Loucy (cell line): Measurements from ENCODE around the gene MYMX.
A peak's percentile ranks its signal among the peaks of the same experiment; 100 is the strongest.

ENCODE experiments used
- H2AFZ ChIP-seq: fragments of 200-600 bp; sonication (generic); 2 replicates; pipeline ENCODE4 v1.6.0; 2016; ENCODE audit warnings: antibody characterized with exemption, mild to moderate bottlenecking, low read length, moderate library complexity
- H3F3A ChIP-seq: fragments of 200-600 bp; 2 replicates; pipeline ENCODE4 v1.6.0; 2016; ENCODE audit warnings: antibody characterized with exemption, low read depth, mild to moderate bottlenecking
- H3K27me3 ChIP-seq: fragments of 200-600 bp; sonication (generic); 2 replicates; pipeline ENCODE4 v1.6.1; 2014; ENCODE audit warnings: low read length, mild to moderate bottlenecking; ENCODE audit not compliant: insufficient read depth, poor library complexity, severe bottlenecking
- H3K36me3 ChIP-seq: fragments of 200-600 bp; sonication (generic); 2 replicates; pipeline ENCODE4 v1.6.1; 2016; ENCODE audit warnings: low read length; ENCODE audit not compliant: insufficient read depth
- H3K4me1 ChIP-seq: fragments of 200-600 bp; sonication (generic); 2 replicates; pipeline ENCODE4 v1.5.1; 2014; ENCODE audit warnings: low read length, mild to moderate bottlenecking; ENCODE audit not compliant: insufficient read depth, poor library complexity, severe bottlenecking
- H3K4me2 ChIP-seq: fragments of 200-600 bp; sonication (generic); 2 replicates; pipeline ENCODE4 v1.6.0; 2014; ENCODE audit warnings: antibody characterized with exemption, low read length, low read depth, mild to moderate bottlenecking; ENCODE audit not compliant: poor library complexity, severe bottlenecking
- H3K4me3 ChIP-seq: fragments of 200-600 bp; sonication (generic); 2 replicates; pipeline ENCODE4 v1.5.1; 2014; ENCODE audit warnings: low read length, mild to moderate bottlenecking, mixed read lengths; ENCODE audit not compliant: poor library complexity, severe bottlenecking
- H3K79me2 ChIP-seq: fragments of 200-600 bp; sonication (generic); 2 replicates; pipeline ENCODE4 v1.6.1; 2014; ENCODE audit warnings: low read length; ENCODE audit not compliant: insufficient read depth
- H3K9ac ChIP-seq: fragments of 200-600 bp; sonication (generic); 2 replicates; pipeline ENCODE4 v1.6.0; 2014; ENCODE audit warnings: mild to moderate bottlenecking, low read depth, low read length, moderate library complexity; ENCODE audit not compliant: poor library complexity, severe bottlenecking
- H3K9me2 ChIP-seq: fragments of 200-600 bp; sonication (generic); replicated peaks from 2 replicates; pipeline ENCODE4 v1.6.1; 2016; ENCODE audit warnings: low read depth, low read length, mixed read lengths
- H3K9me3 ChIP-seq: fragments of 200-600 bp; sonication (generic); 2 replicates; pipeline ENCODE4 v1.6.1; 2014; ENCODE audit warnings: mild to moderate bottlenecking, antibody characterized with exemption, low read length, low read depth; ENCODE audit not compliant: insufficient read depth
- H4K20me1 ChIP-seq: fragments of 200-600 bp; sonication (generic); 2 replicates; pipeline ENCODE4 v1.6.0; 2014; ENCODE audit warnings: antibody characterized with exemption, low read length, mild to moderate bottlenecking; ENCODE audit not compliant: insufficient read depth, poor library complexity, severe bottlenecking
- CTCF ChIP-seq: fragments of 200-600 bp; sonication (generic); conservative IDR thresholded peaks from 2 replicates; pipeline ENCODE4 v1.5.1; 2014; ENCODE audit warnings: mild to moderate bottlenecking, antibody characterized with exemption, low read length
- EZH2phosphoT487 ChIP-seq: fragments of 200-600 bp; IDR thresholded peaks from 2 replicates; pipeline ENCODE4 v1.6.1; 2018; ENCODE audit warnings: antibody characterized with exemption, mild to moderate bottlenecking, moderate library complexity, borderline replicate concordance

Gene MYMX

GRCh38 chr6:44245391-44245911, 28.7 kb downstream of the MYMX start:
- H3K4me1 ChIP-seq, result peaks cover 30% of the 10 kb centered on the region
- H2AFZ ChIP-seq, result peak overlapping the region; percentile 98

DNA sequence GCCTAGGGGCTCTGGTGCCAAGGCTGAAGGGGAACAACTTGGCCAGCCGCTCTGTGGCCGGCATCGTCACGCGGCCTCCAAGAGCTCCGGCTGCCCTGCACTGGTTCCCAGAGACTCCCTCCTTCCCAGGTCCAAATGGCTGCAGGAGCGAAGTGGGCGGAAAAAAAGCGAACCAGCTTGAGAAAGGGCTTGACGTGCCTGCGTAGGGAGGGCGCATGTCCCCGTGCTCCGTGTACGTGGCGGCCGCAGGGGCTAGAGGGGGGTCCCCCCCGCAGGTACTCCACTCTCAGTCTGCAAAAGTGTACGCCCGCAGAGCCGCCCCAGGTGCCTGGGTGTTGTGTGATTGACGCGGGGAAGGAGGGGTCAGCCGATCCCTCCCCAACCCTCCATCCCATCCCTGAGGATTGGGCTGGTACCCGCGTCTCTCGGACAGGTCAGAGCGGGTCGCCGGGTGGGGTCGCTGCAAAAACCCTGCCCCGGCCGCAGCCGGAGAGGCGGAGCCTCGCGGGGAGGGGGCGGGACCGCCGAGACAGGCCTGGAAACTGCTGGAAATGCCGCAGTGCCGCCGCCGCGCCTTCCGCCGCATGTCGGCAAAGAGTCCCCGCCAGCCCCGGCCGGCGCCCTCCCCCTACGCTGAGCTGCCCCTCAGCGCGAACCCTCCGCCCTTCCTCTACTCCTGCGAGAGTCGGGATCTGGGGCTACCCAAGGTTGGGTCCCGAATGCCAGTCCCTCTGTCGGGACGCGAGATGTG, 29.4 kb downstream of the MYMX start:
- peak overlapping the region; percentile 98 for H3K4me3 ChIP-seq
- H3K9me3 ChIP-seq, result no peaks in the 10 kb centered on the region
- no peaks in the 10 kb centered on the region for H3K9me2 ChIP-seq
- TF ChIP-seq EZH2phosphoT487 (no peak), CTCF (peak; percentile 54)
- H3K9ac ChIP-seq, result peak overlapping the region; percentile 97
- H4K20me1 ChIP-seq, result peaks cover 42% of the 10 kb centered on the region
- H2AFZ ChIP-seq, result peak overlapping the region; percentile 98
- peaks cover 3% of the 10 kb centered on the region for H3K27me3 ChIP-seq
- no peaks in the 10 kb centered on the region for H3F3A ChIP-seq
- H3K4me2 ChIP-seq, result peak overlapping the region; percentile 96
- H3K4me1 ChIP-seq, result peaks cover 30% of the 10 kb centered on the region
- H3K79me2 ChIP-seq, result peaks cover 42% of the 10 kb centered on the region
- H3K36me3 ChIP-seq, result peaks cover 28% of the 10 kb centered on the region

More at GRCh38 chr6:44245391-44245911, 28.7 kb downstream of the MYMX start:
- Histone ChIP-seq H3K9ac (peak overlapping the region; percentile 97), H3K4me3 (peak overlapping the region; percentile 98), H4K20me1 (peaks cover 35% of the 10 kb centered on the region), H3K36me3 (peaks cover 22% of the 10 kb centered on the region; the same call in 1 of the 2 replicates), H3F3A (no peaks in the 10 kb centered on the region), H3K27me3 (peaks cover 3% of the 10 kb centered on the region), H3K4me2 (peak overlapping the region; percentile 96), H3K9me3 (no peaks in the 10 kb centered on the region), H3K79me2 (peaks cover 36% of the 10 kb centered on the region), H3K9me2 (no peaks in the 10 kb centered on the region)
- TF ChIP-seq EZH2phosphoT487, result no peak
- no peak for TF ChIP-seq CTCF

DNA sequence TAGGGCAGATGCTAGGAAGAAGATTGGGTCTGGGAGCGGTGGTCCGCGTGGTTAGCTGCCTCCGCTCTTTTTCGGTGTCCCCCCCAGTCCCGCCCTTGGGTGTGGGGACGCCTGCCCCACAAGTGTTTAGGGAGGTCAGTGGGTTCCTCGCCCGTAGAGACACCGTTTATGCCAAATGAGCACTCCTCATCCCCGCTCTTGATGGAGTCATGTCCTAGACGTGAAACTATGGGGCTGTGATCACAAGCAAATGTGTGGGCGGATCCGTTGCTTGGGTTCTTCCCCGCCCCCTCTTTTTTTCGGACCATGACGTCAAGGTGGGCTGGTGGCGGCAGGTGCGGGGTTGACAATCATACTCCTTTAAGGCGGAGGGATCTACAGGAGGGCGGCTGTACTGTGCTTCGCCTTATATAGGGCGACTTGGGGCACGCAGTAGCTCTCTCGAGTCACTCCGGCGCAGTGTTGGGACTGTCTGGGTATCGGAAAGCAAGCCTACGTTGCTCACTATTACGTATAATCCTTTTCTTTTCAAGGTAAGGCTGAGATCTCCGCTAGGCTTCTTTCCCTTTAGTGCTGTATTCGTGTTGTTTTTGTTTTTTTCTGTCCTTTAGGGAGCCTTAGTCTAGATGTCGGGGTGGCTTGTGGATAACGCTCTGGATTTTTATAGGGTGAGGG, 30.1 kb downstream of the MYMX start, which contains the start of gene HSP90AB1:
HSP90AB1 (plus strand) TSS at position 439 of the 675 bp plus-strand sequence. CDS start 1,529 bp downstream, outside the sequence.
- H4K20me1 ChIP-seq, result peaks cover 48% of the 10 kb centered on the region
- peak within 1 kb of the TSS; percentile 97 for H3K9ac ChIP-seq
- no peaks in the 10 kb centered on the region for H3K9me2 ChIP-seq
- H3F3A ChIP-seq, result peaks cover 3% of the 10 kb centered on the region; the same call in 1 of the 2 replicates
- peaks cover 30% of the 10 kb centered on the region for H3K4me1 ChIP-seq
- H3K27me3 ChIP-seq, result peaks cover 3% of the 10 kb centered on the region
- TF ChIP-seq CTCF (no peak), EZH2phosphoT487 (no peak)
- peak within 1 kb of the TSS; percentile 96 for H3K4me2 ChIP-seq
- H3K9me3 ChIP-seq, result no peaks in the 10 kb centered on the region
- H3K36me3 ChIP-seq, result peaks cover 35% of the 10 kb centered on the region
- peaks cover 49% of the 10 kb centered on the region for H3K79me2 ChIP-seq
- peak within 1 kb of the TSS; percentile 98 for H2AFZ ChIP-seq
- H3K4me3 ChIP-seq, result peak within 1 kb of the TSS; percentile 98
